H1 (cell line): Measurements from ENCODE around the gene CHST8. TPM values are rescaled to one million over a fixed set of nuclear protein-coding genes. Genes with fewer than 3 reads are reported as not detected.

Experiments
- CTCF ChIA-PET: fragments of 300-600 bp; sonication (Branson Sonifier 250); formaldehyde crosslinking; loops from one replicate; lab custom pipeline; 2021; ENCODE audit not compliant: partially characterized antibody; lab: Charles Lee
- POLR2A ChIA-PET: fragments of 300-600 bp; sonication (Branson Sonifier 250); formaldehyde crosslinking; loops from one replicate; lab custom pipeline; 2021; ENCODE audit warnings: inconsistent platforms; ENCODE audit not compliant: partially characterized antibody; lab: Charles Lee
- DNase-seq, 2 experiments: peaks; one replicate each; pipeline versions ENCODE4 v3.0.0 to v3.0.0-alpha.2; 2010 to 2022; ENCODE audit warnings: low spot score in 2 of 2, low read depth in 1 of 2, mixed read lengths in 1 of 2
- FAIRE-seq: peaks from 2 replicates; lab custom pipeline; 2011; peaks lifted over from hg19 to GRCh38; lab: Jason Lieb, UNC
- H2AFZ ChIP-seq: 2 replicates; pipeline ENCODE4 v1.8.1; 2012; ENCODE audit warnings: low read length, inconsistent platforms
- H2AK5ac ChIP-seq: 2 replicates; pipeline ENCODE4 v1.6.1; 2013; ENCODE audit warnings: low read depth, low read length
- H2BK120ac ChIP-seq: replicated peaks from 2 replicates; pipeline ENCODE3; 2013; ENCODE audit warnings: low read depth, low read length, inconsistent platforms
- H2BK12ac ChIP-seq: 2 replicates; pipeline ENCODE4 v1.6.1; 2013; ENCODE audit warnings: low read depth, low read length
- H2BK15ac ChIP-seq: 2 replicates; pipeline ENCODE4 v1.6.1; 2013; ENCODE audit warnings: low read length
- H2BK20ac ChIP-seq: 2 replicates; pipeline ENCODE4 v1.6.1; 2013; ENCODE audit warnings: low read length
- H2BK5ac ChIP-seq: 2 replicates; pipeline ENCODE4 v1.6.1; 2013; ENCODE audit warnings: low read depth, low read length
- H3K14ac ChIP-seq: 2 replicates; pipeline ENCODE4 v1.6.1; 2013; ENCODE audit warnings: inconsistent platforms; ENCODE audit not compliant: insufficient read length
- H3K18ac ChIP-seq: 2 replicates; pipeline ENCODE4 v1.6.1; 2013; ENCODE audit warnings: low read length; ENCODE audit errors: extremely low read depth
- H3K23ac ChIP-seq: 2 replicates; pipeline ENCODE4 v1.6.1; 2013; ENCODE audit warnings: inconsistent platforms; ENCODE audit not compliant: insufficient read length
- H3K23me2 ChIP-seq: 2 replicates; pipeline ENCODE4 v1.6.1; 2013; ENCODE audit warnings: low read depth, low read length
- H3K27ac ChIP-seq: 2 replicates; pipeline ENCODE4 v1.6.1; 2011; ENCODE audit warnings: low read depth, low read length, inconsistent platforms
- H3K27me3 ChIP-seq, 4 experiments: replicated peaks in 1 of 4; 1 replicate in 1 of 4; 2 replicates in 3 of 4; pipeline versions ENCODE4 v1.6.1 to v1.8.1; 2011 to 2013; ENCODE audit warnings: low read length in 3 of 4, mild to moderate bottlenecking in 3 of 4, inconsistent platforms in 2 of 4, mixed read lengths in 2 of 4, moderate library complexity in 1 of 4; ENCODE audit not compliant: control insufficient read depth in 3 of 4, insufficient read depth in 3 of 4; ENCODE audit errors: extremely low read depth in 1 of 4
- H3K36me3 ChIP-seq, 4 experiments: 2 replicates each; pipeline versions ENCODE4 v1.6.1 to v1.8.1; 2011 to 2013; ENCODE audit warnings: mild to moderate bottlenecking in 4 of 4, low read length in 3 of 4, moderate library complexity in 2 of 4, control low read depth in 1 of 4, inconsistent platforms in 1 of 4; ENCODE audit not compliant: insufficient read depth in 4 of 4, control insufficient read depth in 2 of 4
- H3K4ac ChIP-seq: replicated peaks from 2 replicates; pipeline ENCODE3; 2013; ENCODE audit warnings: low read length, low read depth, mixed read lengths, inconsistent platforms; ENCODE audit not compliant: insufficient read length
- H3K4me1 ChIP-seq, 4 experiments: replicated peaks in 1 of 4; 1 replicate in 1 of 4; 2 replicates in 3 of 4; pipeline versions ENCODE4 v1.6.1 to v1.8.1; 2011 to 2013; ENCODE audit warnings: low read length in 3 of 4, inconsistent platforms in 2 of 4, mixed read lengths in 1 of 4; ENCODE audit not compliant: insufficient read depth in 4 of 4, control insufficient read depth in 3 of 4
- H3K4me2 ChIP-seq, 2 experiments: 2 replicates each; pipeline versions ENCODE4 v1.6.1 to v1.8.1; 2011 to 2013; ENCODE audit warnings: low read depth in 2 of 2, low read length in 2 of 2, control low read depth in 1 of 2, inconsistent platforms in 1 of 2, mild to moderate bottlenecking in 1 of 2; ENCODE audit not compliant: insufficient read depth in 1 of 2
- H3K4me3 ChIP-seq, 4 experiments: fragments of 200-600, 300-600 bp in 1 of 4; sonication (generic), shearing (Covaris generic), sonication (Bioruptor Twin) in 1 of 4; 2 replicates each; pipeline versions ENCODE4 v1.5.1 to v1.8.1; 2011 to 2016; ENCODE audit warnings: low read length in 4 of 4, low read depth in 3 of 4, control low read depth in 2 of 4, inconsistent platforms in 2 of 4, mild to moderate bottlenecking in 2 of 4, mixed read lengths in 1 of 4, moderate library complexity in 1 of 4; ENCODE audit not compliant: insufficient read depth in 2 of 4; ENCODE audit errors: extremely low read depth in 1 of 4
- H3K56ac ChIP-seq: replicated peaks from 2 replicates; pipeline ENCODE3; 2013; ENCODE audit warnings: low read depth, mild to moderate bottlenecking, mixed read lengths, low read length, inconsistent platforms; ENCODE audit not compliant: insufficient read length
- H3K79me1 ChIP-seq: 2 replicates; pipeline ENCODE4 v1.6.1; 2013; ENCODE audit warnings: low read depth, low read length, control low read depth
- H3K79me2 ChIP-seq, 2 experiments: 2 replicates each; pipeline versions ENCODE4 v1.6.1 to v1.8.1; 2012 to 2013; ENCODE audit warnings: low read length in 2 of 2, mild to moderate bottlenecking in 2 of 2, inconsistent platforms in 1 of 2; ENCODE audit not compliant: insufficient read depth in 2 of 2, control insufficient read depth in 1 of 2
- H3K9ac ChIP-seq, 4 experiments: replicated peaks in 1 of 4; 1 replicate in 1 of 4; 2 replicates in 3 of 4; pipeline versions ENCODE4 v1.6.1 to v1.8.1; 2011 to 2013; ENCODE audit warnings: low read depth in 3 of 4, low read length in 3 of 4, control low read depth in 2 of 4, mild to moderate bottlenecking in 2 of 4, moderate library complexity in 2 of 4, inconsistent platforms in 1 of 4; ENCODE audit errors: extremely low read depth in 1 of 4
- H3K9me3 ChIP-seq, 2 experiments: 2 replicates each; pipeline versions ENCODE4 v1.6.1 to v1.8.1; 2012 to 2013; ENCODE audit warnings: mild to moderate bottlenecking in 2 of 2, moderate library complexity in 2 of 2, control low read depth in 1 of 2, inconsistent platforms in 1 of 2, low read depth in 1 of 2, low read length in 1 of 2, mixed read lengths in 1 of 2; ENCODE audit not compliant: insufficient read depth in 2 of 2
- H4K20me1 ChIP-seq, 2 experiments: replicated peaks in 1 of 2; 2 replicates each; pipeline versions ENCODE3 to v1.8.1; 2011 to 2013; ENCODE audit warnings: inconsistent platforms in 2 of 2, low read length in 2 of 2, mild to moderate bottlenecking in 1 of 2; ENCODE audit not compliant: insufficient read depth in 2 of 2, control insufficient read depth in 1 of 2
- H4K5ac ChIP-seq: 2 replicates; pipeline ENCODE4 v1.6.1; 2013; ENCODE audit warnings: low read length, low read depth, mixed read lengths, inconsistent platforms; ENCODE audit not compliant: insufficient read length
- H4K8ac ChIP-seq: 2 replicates; pipeline ENCODE4 v1.8.0; 2013; ENCODE audit warnings: mild to moderate bottlenecking, moderate library complexity, low read length, inconsistent platforms; ENCODE audit not compliant: insufficient read depth; ENCODE audit errors: extremely low read depth
- H4K91ac ChIP-seq: replicated peaks from 2 replicates; pipeline ENCODE3; 2013; ENCODE audit warnings: low read length, mixed read lengths, inconsistent platforms; ENCODE audit not compliant: insufficient read length
- SP2 ChIP-seq: IDR thresholded peaks from 2 replicates; pipeline ENCODE4 v1.6.1; 2012; ENCODE audit warnings: mild to moderate bottlenecking, low read length, inconsistent platforms
- SRF ChIP-seq: IDR thresholded peaks from 2 replicates; pipeline ENCODE4 v1.6.1; 2011; ENCODE audit warnings: mild to moderate bottlenecking, low read depth, low read length, moderate library complexity
- WGBS, 2 experiments: shearing (Covaris generic) in 1 of 2; methylation state at CpG; one replicate each; pipeline versions ENCODE4 v1.1.6 to v1.1.7; 2013 to 2015; ENCODE audit warnings: low lambda C conversion rate in 2 of 2, mixed read lengths in 2 of 2, inconsistent platforms in 1 of 2, low coverage in 1 of 2, missing lambda C conversion rate in 1 of 2; ENCODE audit not compliant: insufficient replicate concordance in 2 of 2, insufficient coverage in 1 of 2, insufficient read length in 1 of 2; ENCODE audit errors: extremely low coverage in 1 of 2, missing lambda C conversion rate in 1 of 2; 5-methylcytosine and 5-hydroxymethylcytosine counted together
- polyA plus RNA-seq, 7 experiments: library from polyadenylated mRNA; depleted of rRNA in 3 of 7; stranded (reverse) in 5 of 7; unstranded in 2 of 7; fragments of >200 nt in 5 of 7; fragments of 200-250 nt in 2 of 7; gene quantifications; 1 replicate in 5 of 7; 2 replicates in 1 of 7; 4 replicates in 1 of 7; pipeline versions ENCODE4 v1.2.1 to v1.2.3, GENCODE V29; 2011 to 2013; ENCODE audit warnings: missing spikeins in 2 of 7, mixed read lengths in 2 of 7
- total RNA-seq: library from RNA; stranded (reverse); fragmentation: NEBNext Ultra II Directional; extraction: Animal tissue kit (Norgen Biotek cat#: 25700); gene quantifications from 2 replicates; pipeline ENCODE4 v1.2.1, GENCODE V29; 2021

CHST8 gene
- total and polyA plus RNA-seq, 2 of the 8 experiments (the other 6 are each of a cell fraction or from before 2014, with no cell fraction given) = 10.8 to 28.2 TPM

GRCh38 chr19:33700408-33701013 lies 78.8 kb downstream of the CHST8 start:
- TF ChIP-seq SRF = no peak
- TF ChIP-seq SP2 = no peak
- CTCF ChIA-PET = interaction anchor here (0.9 kb wide), 1 partner anchor 265 kb away, joined by 3 read pairs; no protein-coding TSS in a partner anchor
- Histone ChIP-seq H2BK20ac (no peak overlapping the region), H3K4me2 (no peak overlapping the region), H3K14ac (no peak overlapping the region), H3K9ac (no peak overlapping the region), H3K36me3 (no peaks in the 10 kb centered on the region), H3K23ac (no peak overlapping the region), H3K27ac (no peak overlapping the region), H3K23me2 (no peaks in the 10 kb centered on the region), H3K18ac (no peak overlapping the region), H2AK5ac (no peak overlapping the region), H4K8ac (no peak overlapping the region), H2BK12ac (no peak overlapping the region), H2AFZ (no peak overlapping the region), H3K79me1 (no peaks in the 10 kb centered on the region; the same call in none of the 2 replicates), H3K4ac (no peak overlapping the region), H3K4me3 (no peak overlapping the region), H4K91ac (no peak overlapping the region), H3K56ac (no peak overlapping the region), H3K9me3 (no peaks in the 10 kb centered on the region), H3K79me2 (no peaks in the 10 kb centered on the region), H2BK120ac (no peak overlapping the region), H4K5ac (no peak overlapping the region), H3K4me1 (peaks cover 0 to 8% (median 3%) of the 10 kb centered on the region in 4 experiments; a peak in 6 of 7 replicates), H2BK5ac (no peak overlapping the region), H2BK15ac (no peak overlapping the region), H3K27me3 (no peaks in the 10 kb centered on the region), H4K20me1 (peaks cover 0 to 3% of the 10 kb centered on the region in 2 experiments)
- POLR2A ChIA-PET = no interaction called here
- WGBS, 2 experiments = 90% methylated on average over 8 of the region's 8 CpGs; no CpG with 5 or more reads in 1 of the 2 experiments
- no peak for DNase-seq
- FAIRE-seq = no peak
